Measurements from ENCODE around the gene ABCB11.
A peak's percentile ranks its signal among the peaks of the same experiment; 100 is the strongest.

ABCB11 gene

DNA sequence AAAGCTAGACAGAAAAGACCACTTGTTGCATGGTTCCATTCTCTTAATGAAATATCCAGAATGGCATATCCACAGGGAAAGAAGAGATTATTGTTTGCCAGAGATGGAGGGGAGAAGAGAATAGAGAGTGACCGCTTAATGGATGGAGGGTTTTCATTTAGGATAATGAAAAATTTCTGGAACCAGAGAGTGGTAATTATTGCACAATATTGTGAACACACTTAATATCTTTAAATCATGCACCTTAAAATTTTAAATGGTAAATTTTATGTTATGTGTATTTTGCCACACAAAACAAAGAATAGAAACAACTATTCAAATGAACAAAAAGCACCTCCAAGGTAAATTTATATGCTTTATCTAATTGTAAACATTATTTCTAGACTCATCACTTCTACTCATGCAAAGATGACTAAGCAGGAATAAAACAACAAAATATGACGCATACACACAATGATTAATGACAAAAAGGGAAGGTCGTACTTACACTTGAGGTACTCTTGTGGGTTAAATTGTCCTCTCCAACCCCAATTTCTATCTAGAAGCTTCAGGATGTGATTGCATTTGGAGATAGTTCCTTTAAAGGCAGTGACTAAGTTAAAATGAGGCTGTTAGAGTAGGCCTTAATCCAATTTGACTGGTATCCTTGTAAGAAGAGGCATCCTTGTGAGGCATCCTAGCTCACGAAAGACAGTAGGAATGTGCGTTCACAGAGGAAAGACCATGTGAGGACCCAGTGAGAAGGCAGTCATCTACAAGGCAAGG is 19.5 kb upstream of the ABCB11 start:
- no peak for ATAC-seq
- H3K27ac Mint-ChIP-seq = no peak overlapping the region
- H3K4me1 Mint-ChIP-seq = peaks cover 6% of the 10 kb centered on the region
- H3K4me3 Mint-ChIP-seq = no peak overlapping the region
- DNase-seq (ENCODE audit: low spot score in 2 of 2) = no peak
- H3K36me3 Mint-ChIP-seq = no peaks in the 10 kb centered on the region
- peaks cover 10% of the 10 kb centered on the region for H3K9me3 Mint-ChIP-seq

DNA sequence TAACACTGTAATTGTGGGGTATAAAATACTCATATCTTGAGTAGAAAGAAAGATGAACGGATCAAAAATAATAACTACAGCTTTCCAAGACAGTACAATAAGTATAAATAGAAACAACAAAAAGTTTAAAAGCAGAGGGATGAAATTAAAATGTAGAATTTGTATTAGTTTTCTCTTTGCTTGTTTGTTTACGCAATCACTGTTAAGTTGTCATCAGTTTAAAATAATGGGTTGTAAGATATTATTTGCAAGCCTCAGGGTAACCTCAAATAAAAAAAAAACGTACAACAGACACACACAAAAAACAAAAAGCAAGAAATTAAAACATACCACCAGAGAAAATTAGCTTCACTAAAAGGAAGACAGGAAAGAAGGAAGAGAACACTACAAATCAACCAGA is 18.0 kb upstream of the ABCB11 start:
- no peak overlapping the region for H3K27ac Mint-ChIP-seq
- H3K4me3 Mint-ChIP-seq = no peak overlapping the region
- ATAC-seq = no peak
- H3K9me3 Mint-ChIP-seq = no peaks in the 10 kb centered on the region
- H3K4me1 Mint-ChIP-seq = peaks cover 6% of the 10 kb centered on the region
- no peaks in the 10 kb centered on the region for H3K36me3 Mint-ChIP-seq
- no peak for DNase-seq (ENCODE audit: low spot score in 2 of 2)

DNA sequence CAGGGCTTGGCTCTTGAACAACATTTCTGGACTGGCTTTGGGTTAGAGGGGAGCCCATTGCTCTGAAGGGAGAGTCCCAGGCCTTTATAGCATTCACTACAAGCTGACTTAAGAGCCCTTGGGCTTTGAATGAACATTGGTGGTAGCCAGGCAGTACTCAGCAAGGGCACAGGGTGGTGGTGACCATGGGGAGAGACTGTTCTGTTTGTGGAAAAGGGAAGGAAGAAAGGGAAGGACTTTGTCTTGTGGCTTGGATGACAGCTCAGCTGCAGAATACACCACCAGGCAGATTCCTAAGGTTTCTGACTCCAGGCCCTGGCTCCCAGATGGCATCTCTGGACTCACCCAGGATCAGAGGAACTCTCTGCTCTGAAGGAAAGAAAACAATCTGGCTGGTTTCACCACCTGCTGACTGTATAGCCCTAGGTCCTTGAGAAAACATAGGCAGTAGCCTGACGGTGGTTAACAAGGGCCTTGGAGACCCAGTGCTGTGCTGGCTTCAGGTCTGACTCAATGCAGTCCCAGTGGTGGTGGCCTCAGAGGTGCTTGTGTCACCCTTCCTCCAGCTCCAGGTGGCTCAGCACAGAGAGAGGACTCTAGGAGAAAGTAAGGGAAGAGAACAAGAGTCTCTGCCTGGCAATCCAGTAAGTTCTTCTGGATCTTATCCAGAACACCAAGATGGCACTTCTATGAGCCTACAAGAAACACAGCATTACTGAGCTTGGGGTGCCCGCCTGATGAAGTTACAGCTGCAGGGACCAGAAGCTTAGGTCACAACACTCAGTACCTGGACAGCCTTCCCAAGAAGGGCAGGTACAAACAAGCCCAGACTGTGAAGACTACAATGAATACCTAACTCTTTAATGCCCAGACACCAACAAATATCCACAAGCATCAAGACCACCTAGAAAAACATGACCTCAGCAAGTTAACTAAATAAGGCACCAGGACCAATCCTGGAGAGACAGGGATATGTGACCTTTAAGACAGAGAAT is 16.4 kb upstream of the ABCB11 start:
- peaks cover 7% of the 10 kb centered on the region for H3K9me3 Mint-ChIP-seq
- ATAC-seq = no peak
- peaks cover 6% of the 10 kb centered on the region for H3K4me1 Mint-ChIP-seq
- no peak for DNase-seq (ENCODE audit: low spot score in 2 of 2)
- no peaks in the 10 kb centered on the region for H3K36me3 Mint-ChIP-seq
- no peak overlapping the region for H3K4me3 Mint-ChIP-seq
- no peak overlapping the region for H3K27ac Mint-ChIP-seq

DNA sequence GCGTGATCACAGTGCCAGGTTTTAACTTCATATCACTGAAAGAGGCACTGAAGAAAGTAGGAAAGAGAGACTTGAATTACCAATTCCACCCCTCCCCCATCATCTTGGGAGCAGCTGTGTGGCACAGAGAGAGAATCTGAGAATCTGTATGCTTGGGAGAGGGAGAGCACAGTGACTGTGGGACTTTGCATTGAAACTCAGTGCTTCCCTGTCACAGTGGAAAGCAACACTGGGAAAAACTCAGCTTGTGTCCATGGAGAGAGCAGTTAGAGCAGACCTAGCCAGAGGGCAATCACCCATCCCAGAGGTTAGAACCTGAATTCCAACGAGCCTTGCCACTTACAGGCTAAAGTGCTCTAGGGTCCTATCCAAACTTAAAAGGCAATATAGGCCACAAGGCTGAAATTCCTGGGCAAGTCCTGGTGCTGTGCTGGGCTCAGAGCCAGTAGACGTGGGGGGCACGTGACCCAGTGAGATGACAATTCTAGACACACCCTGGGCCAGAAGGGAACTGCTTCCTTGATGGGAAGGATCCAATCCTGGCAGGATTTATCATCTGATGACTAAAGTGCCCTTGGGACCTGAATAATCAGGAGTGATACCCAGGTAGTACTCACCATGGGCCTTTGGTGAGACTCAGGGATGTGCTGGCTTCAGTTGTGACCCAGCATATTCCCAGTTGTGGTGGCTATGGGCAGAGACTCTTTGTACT is 15.5 kb upstream of the ABCB11 start:
- DNase-seq (ENCODE audit: low spot score in 2 of 2) (no peak), ATAC-seq (no peak)
- Mint-ChIP-seq H3K4me3 (no peak overlapping the region), H3K27ac (no peak overlapping the region), H3K36me3 (no peaks in the 10 kb centered on the region), H3K4me1 (peaks cover 6% of the 10 kb centered on the region), H3K9me3 (peaks cover 13% of the 10 kb centered on the region)

DNA sequence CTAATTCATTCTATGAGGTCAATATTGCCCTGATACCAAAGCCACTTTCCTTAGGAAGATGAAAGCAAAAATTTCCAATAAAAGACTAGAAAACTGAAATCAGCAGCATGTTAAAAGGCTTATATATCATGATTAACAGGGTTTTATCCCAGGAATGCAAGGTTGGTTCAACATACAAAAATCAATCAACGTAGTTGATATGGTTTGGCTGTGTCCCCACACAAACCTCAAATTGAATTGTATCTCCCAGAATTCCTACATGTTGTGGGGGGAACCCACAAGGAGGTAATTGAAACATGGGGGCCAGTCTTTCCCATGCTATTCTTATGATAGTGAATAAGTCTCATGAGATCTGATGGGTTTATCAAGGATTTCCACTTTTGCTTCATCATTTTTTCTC is 11.7 kb upstream of the ABCB11 start:
- Mint-ChIP-seq H3K9me3 (peaks cover 13% of the 10 kb centered on the region), H3K27ac (no peak overlapping the region), H3K36me3 (no peaks in the 10 kb centered on the region), H3K4me1 (peaks cover 16% of the 10 kb centered on the region), H3K4me3 (no peak overlapping the region)
- DNase-seq (ENCODE audit: low spot score in 2 of 2) (no peak), ATAC-seq (no peak)

DNA sequence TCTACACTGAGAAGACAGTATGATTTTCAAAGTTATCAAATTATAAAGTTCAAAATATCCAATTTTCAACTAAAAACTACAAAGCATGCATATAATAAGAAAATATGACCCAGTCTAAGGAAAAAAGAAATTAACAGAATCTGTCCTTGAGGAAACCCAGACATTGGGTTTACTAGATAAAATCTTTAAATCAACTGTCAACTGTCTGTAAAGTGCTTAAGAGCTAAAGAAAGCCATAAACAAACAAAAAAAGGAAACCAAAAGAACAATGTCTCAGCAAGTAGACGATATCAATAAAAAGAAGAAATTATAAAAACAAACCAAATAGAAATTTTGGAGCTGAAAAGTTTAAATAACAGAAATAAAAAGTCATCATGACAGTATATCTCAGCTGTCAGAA is 10.5 kb upstream of the ABCB11 start:
- no peak for ATAC-seq
- Mint-ChIP-seq H3K36me3 (no peaks in the 10 kb centered on the region), H3K4me3 (no peak overlapping the region), H3K9me3 (peaks cover 13% of the 10 kb centered on the region), H3K27ac (no peak overlapping the region), H3K4me1 (peaks cover 18% of the 10 kb centered on the region)
- DNase-seq (ENCODE audit: low spot score in 2 of 2) = no peak

DNA sequence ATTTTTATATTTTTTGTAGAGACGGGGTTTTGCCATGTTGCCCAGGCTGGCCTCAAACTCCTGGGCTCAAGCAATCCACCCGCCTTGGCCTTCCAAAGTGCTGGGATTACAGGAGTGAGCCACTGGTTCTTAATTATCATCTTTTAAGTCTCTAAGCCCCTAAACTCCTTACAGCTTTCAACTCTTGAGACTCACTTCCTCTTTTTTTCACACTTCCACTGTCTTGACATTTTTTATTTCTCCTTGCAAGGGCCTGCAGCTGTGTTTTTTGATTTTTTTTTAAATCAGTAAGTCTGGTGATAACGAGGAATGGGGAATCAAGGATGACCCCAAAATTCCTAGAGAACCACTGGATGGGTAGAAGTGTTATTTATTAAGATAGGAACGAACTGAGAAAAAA is 8.6 kb upstream of the ABCB11 start:
- Mint-ChIP-seq H3K27ac (peak overlapping the region; percentile 41), H3K4me3 (no peak overlapping the region), H3K4me1 (peaks cover 22% of the 10 kb centered on the region), H3K9me3 (peaks cover 15% of the 10 kb centered on the region), H3K36me3 (no peaks in the 10 kb centered on the region)
- ATAC-seq (no peak), DNase-seq (ENCODE audit: low spot score in 2 of 2) (no peak)

DNA sequence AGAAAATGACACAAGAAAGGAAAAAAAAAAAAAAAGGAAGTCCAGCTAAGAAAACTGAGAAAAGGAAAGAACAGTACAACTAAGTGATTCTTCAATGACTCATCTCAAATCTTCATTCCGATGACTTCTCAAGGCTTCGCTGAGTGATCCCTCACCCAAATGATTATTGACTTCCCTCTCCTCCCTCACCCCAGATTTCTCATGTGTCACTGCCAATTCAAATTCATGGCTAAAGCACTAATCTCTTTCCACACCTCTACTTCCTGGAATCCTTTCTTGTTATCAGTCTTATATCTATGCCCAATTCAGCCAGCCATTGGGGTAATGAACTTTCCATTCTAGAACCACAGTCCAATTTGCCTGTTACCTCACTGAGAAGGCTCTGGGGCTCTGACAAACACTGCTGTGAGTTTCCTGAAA is 7.2 kb upstream of the ABCB11 start:
- Mint-ChIP-seq H3K9me3 (peaks cover 12% of the 10 kb centered on the region), H3K36me3 (no peaks in the 10 kb centered on the region), H3K27ac (no peak overlapping the region), H3K4me1 (peaks cover 32% of the 10 kb centered on the region), H3K4me3 (no peak overlapping the region)
- ATAC-seq (peak; percentile 82), DNase-seq (ENCODE audit: low spot score in 2 of 2) (no peak)

DNA sequence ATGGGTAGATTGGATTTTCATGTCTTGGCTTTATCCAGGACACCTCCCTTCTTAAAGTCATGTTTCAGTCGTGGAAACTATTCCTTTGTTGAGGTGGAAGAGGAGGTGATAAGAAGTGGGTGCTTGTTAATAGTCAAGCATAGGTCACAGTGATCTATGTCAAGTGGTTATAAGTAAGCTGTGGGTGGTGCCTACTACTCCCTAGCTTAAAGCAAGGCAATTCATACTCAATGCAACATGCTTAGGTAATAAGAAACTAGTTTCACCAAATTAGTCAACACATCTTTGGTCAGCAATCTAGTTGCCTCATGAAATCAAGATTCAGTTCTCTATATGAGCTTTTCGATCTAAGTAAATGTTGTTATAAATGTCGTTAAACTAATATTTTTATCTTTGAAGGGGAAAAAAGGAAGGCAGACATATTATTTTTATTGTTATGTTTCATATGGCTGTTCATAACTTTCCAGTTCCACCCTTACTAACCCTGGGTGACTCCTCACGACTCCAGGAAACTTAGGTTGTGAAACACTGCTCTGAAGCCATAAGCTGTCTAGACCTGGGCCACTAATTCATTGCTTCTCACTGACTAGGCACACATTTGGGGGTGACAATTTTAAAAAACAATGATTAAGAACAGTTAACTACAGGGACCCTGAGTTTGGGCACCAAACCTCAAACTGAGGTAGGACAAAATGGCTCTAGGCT is 5.8 kb upstream of the ABCB11 start:
- H3K27ac Mint-ChIP-seq = no peak overlapping the region
- peak; percentile 78 for ATAC-seq

DNA sequence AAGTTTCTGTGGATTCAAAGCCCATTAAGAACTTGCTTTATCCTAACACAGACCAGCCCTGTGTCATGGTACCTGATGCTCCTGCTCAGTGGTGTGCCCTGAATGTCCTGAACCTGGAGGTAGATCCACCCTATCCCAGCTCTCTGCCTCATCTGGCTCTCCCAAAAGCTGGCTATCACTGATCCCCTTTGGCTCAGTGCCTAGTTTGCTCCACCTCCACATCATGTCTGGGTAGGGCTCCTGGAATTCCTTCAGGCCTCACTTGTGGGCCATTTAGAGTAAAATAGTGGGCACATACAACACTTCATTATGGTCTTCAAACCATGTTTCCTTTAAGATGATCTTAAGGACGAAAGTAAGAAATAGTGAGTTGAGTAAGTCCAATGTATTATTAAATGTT is 4.8 kb upstream of the ABCB11 start:
- no peak overlapping the region for H3K4me3 Mint-ChIP-seq
- ATAC-seq (no peak), DNase-seq (ENCODE audit: low spot score in 2 of 2) (no peak)
- H3K36me3 Mint-ChIP-seq = no peaks in the 10 kb centered on the region
- no peak overlapping the region for H3K27ac Mint-ChIP-seq
- peaks cover 6% of the 10 kb centered on the region for H3K9me3 Mint-ChIP-seq
- H3K4me1 Mint-ChIP-seq = peaks cover 37% of the 10 kb centered on the region

More for the DNA sequence above, 5.8 kb upstream of the ABCB11 start:
- no peak overlapping the region for H3K4me3 Mint-ChIP-seq
- no peaks in the 10 kb centered on the region for H3K36me3 Mint-ChIP-seq
- H3K9me3 Mint-ChIP-seq = peaks cover 7% of the 10 kb centered on the region
- peaks cover 37% of the 10 kb centered on the region for H3K4me1 Mint-ChIP-seq
- no peak for DNase-seq (ENCODE audit: low spot score in 2 of 2)

DNA sequence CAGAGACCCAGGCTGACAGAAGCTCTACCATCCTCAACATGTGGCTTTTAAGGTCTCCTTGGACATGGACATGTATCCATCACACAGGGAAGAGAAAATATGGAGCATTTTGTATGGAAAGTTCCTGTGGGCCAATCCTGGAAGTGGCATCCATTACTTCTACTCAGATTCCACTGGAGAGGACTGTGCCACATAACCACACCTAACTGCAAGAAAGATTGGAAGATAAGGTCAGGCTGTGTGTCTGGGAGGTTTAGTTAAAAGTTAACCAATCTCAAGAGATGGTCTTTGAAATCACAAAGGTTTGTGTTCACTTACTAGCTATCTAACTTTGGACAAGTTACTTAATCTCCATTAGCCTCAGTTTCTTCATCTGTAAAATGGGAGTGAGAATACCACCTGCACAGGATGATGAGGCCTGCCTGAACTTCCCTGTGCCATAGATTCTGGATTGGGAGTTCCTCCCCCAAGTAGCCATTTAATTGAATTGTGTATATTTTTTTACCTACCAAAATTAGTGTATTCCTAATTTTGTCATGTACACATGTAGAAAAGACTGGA is 3.9 kb upstream of the ABCB11 start:
- no peak overlapping the region for H3K4me3 Mint-ChIP-seq
- peaks cover 37% of the 10 kb centered on the region for H3K4me1 Mint-ChIP-seq
- ATAC-seq (no peak), DNase-seq (ENCODE audit: low spot score in 2 of 2) (no peak)
- no peak overlapping the region for H3K27ac Mint-ChIP-seq
- peaks cover 6% of the 10 kb centered on the region for H3K9me3 Mint-ChIP-seq
- H3K36me3 Mint-ChIP-seq = no peaks in the 10 kb centered on the region

DNA sequence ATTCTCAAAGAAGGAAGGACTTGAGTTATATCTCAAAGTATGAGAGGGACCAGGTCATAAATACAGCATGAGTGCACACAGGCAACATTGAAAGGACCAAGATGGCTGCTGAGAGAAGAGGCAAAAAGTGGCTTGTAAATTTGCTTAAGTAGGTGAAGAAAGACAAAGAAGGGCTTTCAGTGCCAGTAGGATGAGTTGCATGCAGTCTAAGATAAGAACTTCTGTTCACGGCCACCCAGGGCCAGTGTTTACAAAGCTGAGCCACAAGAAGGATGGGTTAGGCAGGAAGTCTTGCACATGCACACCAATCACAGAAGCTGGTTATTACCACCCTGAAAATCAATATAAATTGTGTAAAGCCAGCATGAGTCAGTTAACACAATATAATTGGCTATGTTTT is 3.1 kb upstream of the ABCB11 start:
- H3K4me3 Mint-ChIP-seq = no peak overlapping the region
- peaks cover 6% of the 10 kb centered on the region for H3K9me3 Mint-ChIP-seq
- ATAC-seq (peak; percentile 43), DNase-seq (ENCODE audit: low spot score in 2 of 2) (no peak)
- H3K36me3 Mint-ChIP-seq = no peaks in the 10 kb centered on the region
- peaks cover 30% of the 10 kb centered on the region for H3K4me1 Mint-ChIP-seq
- peak overlapping the region; percentile 7 for H3K27ac Mint-ChIP-seq

DNA sequence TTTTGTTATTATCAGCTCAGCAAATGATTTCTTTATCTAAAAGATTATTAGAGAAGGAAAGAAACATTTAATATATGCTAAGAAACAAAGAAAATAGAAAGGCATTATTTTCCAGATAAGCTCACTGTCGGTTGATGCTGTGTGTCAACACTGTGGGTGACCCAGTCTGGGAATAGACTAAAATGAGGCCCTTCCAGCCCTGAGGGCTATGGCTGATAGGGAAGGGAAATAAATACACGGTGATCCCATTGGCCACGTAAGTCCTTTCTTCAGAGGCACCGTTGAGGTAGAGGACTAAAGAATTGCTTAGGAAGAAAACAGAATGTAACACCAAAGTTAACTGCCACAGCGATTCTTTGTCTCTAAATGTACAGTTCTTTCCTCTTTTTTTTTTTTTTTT is 1.8 kb downstream of the ABCB11 start:
- Mint-ChIP-seq H3K4me1 (peaks cover 24% of the 10 kb centered on the region), H3K27ac (no peak overlapping the region), H3K4me3 (no peak overlapping the region), H3K36me3 (no peaks in the 10 kb centered on the region), H3K9me3 (peaks cover 4% of the 10 kb centered on the region)
- no peak for DNase-seq (ENCODE audit: low spot score in 2 of 2)
- ATAC-seq = no peak

DNA sequence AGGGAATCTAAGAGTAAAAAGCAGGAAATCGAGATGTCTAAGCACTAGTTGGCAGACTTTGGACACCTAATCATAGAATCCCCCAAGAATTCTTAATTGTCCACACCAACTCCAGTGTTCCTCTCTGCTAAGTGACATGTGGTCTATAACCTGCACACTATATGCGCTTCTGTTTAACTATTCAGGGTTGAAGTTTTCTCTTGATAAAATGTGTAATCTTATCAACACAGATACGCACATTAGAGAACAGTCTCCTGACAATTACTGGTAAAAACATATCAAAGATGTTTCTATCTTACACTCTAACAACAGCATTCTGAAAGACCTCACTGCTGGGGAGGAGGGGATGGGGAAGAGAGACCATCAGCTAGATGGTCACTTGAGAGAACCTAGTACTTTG is 3.9 kb downstream of the ABCB11 start:
- H3K36me3 Mint-ChIP-seq = no peaks in the 10 kb centered on the region
- no peak overlapping the region for H3K27ac Mint-ChIP-seq
- H3K9me3 Mint-ChIP-seq = no peaks in the 10 kb centered on the region
- no peak overlapping the region for H3K4me3 Mint-ChIP-seq
- H3K4me1 Mint-ChIP-seq = peaks cover 13% of the 10 kb centered on the region
- ATAC-seq = no peak
- DNase-seq (ENCODE audit: low spot score in 2 of 2) = no peak
